GM12864 (cell line): Measurements from ENCODE around the gene LRIG2.
"Not testable (repeated sequence)": the region's sequence is repeated elsewhere in the genome, so short reads cannot be mapped to it uniquely, and the experiment has no call there.

Source experiments
- DNase-seq: peaks from one replicate; pipeline ENCODE4 v3.0.0-alpha.2; 2011; ENCODE audit warnings: low read depth
- H3K4me3 ChIP-seq: 2 replicates; pipeline ENCODE4 v1.5.1; 2011; ENCODE audit warnings: mild to moderate bottlenecking, low read depth, low read length, control low read depth
- CTCF ChIP-seq: IDR thresholded peaks from 2 replicates; pipeline ENCODE4 v1.5.1; 2011; ENCODE audit warnings: low read depth, mild to moderate bottlenecking, moderate library complexity, low read length, control low read depth, inconsistent platforms; ENCODE audit errors: missing control alignments

The LRIG2 gene

GRCh38 chr1:113072141-113072756, 749 bp upstream of the LRIG2 start:
- peak overlapping the region; percentile 100 for H3K4me3 ChIP-seq
- DNase-seq = no peak
- TF ChIP-seq CTCF = no peak

- no peak for DNase-seq
Observed at GRCh38 chr1:113073479-113073950, 517 bp downstream of the LRIG2 start.

DNA sequence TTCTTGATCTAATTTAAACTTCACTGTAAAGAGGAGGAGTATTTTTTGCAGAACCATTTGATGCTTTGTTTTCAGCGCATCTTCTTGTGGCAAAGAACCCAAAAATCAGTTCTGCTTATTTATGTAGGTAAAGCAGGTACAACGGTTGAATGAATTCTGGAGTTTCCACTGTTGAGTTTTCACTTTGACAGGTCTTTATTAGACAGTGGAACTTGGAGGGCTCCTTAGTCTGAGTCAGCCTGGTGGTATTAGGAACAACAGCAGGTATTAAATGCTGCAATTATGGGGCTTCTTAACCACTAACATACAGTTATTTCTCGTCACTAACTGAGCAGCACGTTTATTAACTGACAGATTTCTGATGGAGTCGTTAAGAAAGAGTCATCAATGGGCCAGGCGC, 1.2 kb downstream of the LRIG2 start:
- TF ChIP-seq CTCF = no peak
- peak; percentile 25 for DNase-seq
- H3K4me3 ChIP-seq = peak overlapping the region; percentile 100

More at GRCh38 chr1:113073479-113073950, 517 bp downstream of the LRIG2 start:
- peak; percentile 32 for TF ChIP-seq CTCF
- H3K4me3 ChIP-seq = peak overlapping the region; percentile 100

DNA sequence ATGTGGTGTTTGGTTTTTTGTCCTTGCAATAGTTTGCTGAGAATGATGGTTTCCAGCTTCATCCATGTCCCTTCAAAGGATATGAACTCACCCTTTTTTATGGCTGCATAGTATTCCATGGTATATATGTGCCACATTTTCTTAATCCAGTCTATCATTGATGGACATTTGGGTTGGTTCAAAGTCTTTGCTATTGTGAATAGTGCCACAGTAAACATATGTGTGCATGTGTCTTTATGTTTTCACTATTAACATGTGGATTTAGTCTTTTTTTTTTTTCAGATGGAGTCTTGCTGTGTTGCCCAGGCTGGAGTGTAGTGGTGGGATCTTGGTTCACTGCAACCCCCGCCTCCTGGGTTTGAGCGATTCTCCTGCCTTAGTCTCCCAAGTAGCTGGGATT, 5.0 kb downstream of the LRIG2 start:
- not testable (repeated sequence) for H3K4me3 ChIP-seq, DNase-seq

- DNase-seq = no peak
- H3K4me3 ChIP-seq = no peak overlapping the region
- TF ChIP-seq CTCF = no peak
Observed at GRCh38 chr1:113086541-113086940, 13.5 kb downstream of the LRIG2 start.

DNA sequence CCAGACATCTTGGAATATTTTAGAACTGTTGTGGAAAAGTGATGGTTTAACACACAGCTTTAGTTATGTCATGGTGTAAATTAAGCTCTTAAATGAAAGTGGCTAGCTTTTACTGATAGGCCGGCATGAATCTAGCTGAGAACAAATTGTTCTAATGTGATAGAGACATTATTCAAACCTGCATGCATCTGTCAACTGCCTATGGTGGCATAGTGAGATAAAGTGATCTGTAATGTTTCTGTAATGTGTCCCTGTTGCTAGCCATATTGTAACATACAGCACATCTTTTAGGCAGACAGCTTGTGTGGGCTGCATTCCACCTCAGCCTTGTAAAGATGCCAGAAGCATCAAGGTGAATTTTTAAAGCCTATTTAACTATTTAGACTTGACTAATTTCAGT, 16.0 kb downstream of the LRIG2 start:
- no peak for DNase-seq
- no peak for TF ChIP-seq CTCF
- no peak overlapping the region for H3K4me3 ChIP-seq

DNA sequence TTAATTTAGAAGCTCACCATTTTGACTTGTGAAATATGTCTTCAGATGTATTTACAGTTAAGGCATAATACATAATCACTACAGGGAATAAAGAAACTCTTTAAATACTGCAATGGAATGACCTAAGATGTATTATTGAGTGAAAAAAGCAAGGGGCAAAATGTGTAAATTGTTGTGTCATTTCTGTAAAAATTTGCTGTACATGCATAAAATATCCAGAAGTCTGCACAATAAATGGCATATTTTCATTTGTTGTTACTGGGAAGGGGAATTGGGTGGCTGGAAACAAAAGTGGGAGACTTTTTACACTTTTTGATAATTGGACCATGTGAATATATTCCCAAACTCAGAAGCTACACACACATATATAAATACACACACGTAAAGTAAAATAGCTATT, 17.1 kb downstream of the LRIG2 start:
- no peak for DNase-seq
- TF ChIP-seq CTCF = no peak
- no peak overlapping the region for H3K4me3 ChIP-seq
